SU-DHL-6 (cell line): Measurements from ENCODE around the gene SERPINA5.

ENCODE experiments used
- CTCF ChIP-seq: fragments of 200-600 bp; sonication (generic); IDR thresholded peaks from one replicate; pipeline ENCODE4 v1.5.1; 2017; ENCODE audit warnings: antibody characterized with exemption, mild to moderate bottlenecking, low read length, moderate library complexity; ENCODE audit not compliant: insufficient read depth, poor library complexity, severe bottlenecking
- EZH2phosphoT487 ChIP-seq: fragments of 200-600 bp; sonication (generic), shearing (Covaris generic); conservative IDR thresholded peaks from 2 replicates; pipeline ENCODE4 v1.6.1; 2018; ENCODE audit warnings: mild to moderate bottlenecking, antibody characterized with exemption, low read length, moderate library complexity, mixed read lengths

- no peak for TF ChIP-seq EZH2phosphoT487
- no peak for TF ChIP-seq CTCF
Observed at GRCh38 chr14:94562022-94562421, 19.2 kb upstream of the SERPINA5 start.
